OCI-LY1 (cell line): ENCODE results near the gene ABCC4.

Experiments
- CTCF ChIP-seq: fragments of 200-600 bp; sonication (generic), shearing (Covaris generic); IDR thresholded peaks from 2 replicates; pipeline ENCODE4 v1.5.1; 2017; ENCODE audit warnings: mild to moderate bottlenecking, antibody characterized with exemption, low read length, moderate library complexity, mixed read lengths
- EZH2 ChIP-seq: fragments of 200-600 bp; sonication (generic), shearing (Covaris generic); IDR thresholded peaks from 2 replicates; pipeline ENCODE4 v1.8.0; 2017; ENCODE audit warnings: borderline replicate concordance, mixed run types, mild to moderate bottlenecking, antibody characterized with exemption, low read length, moderate library complexity, mixed read lengths

DNA sequence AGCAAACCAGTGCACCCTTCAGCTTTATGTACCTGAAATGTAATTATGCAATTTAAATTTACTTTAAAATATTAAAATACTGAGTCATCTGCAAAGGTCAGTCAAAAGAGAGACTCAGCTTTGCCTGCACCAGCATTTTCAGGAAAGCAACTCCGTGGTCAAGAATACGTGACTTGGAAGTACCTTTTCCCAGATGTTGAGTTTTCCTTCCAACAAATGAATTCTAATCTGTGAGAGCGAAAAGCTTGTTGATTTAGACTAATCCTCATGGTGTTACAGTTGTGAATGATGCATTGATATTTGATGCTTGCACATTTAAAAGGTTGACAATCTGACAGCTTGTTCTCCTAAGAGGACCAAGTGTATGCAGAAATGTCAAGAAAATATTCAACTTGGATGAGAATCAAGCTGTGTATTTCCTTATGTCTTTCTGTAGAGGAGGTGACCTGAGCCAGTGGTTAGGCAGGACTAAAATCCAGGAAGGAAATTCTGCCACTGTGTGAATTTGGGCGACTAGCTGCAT, 270.4 kb downstream of the ABCC4 start:
- TF ChIP-seq CTCF: no peak
- TF ChIP-seq EZH2: no peak
